ENCODE results near the gene KLHL8. TPM values are rescaled to one million over a fixed set of nuclear protein-coding genes. Genes with fewer than 3 reads are reported as not detected.

KLHL8 gene
- 17.3 and 18.2 TPM in 2 replicates for total RNA-seq

DNA sequence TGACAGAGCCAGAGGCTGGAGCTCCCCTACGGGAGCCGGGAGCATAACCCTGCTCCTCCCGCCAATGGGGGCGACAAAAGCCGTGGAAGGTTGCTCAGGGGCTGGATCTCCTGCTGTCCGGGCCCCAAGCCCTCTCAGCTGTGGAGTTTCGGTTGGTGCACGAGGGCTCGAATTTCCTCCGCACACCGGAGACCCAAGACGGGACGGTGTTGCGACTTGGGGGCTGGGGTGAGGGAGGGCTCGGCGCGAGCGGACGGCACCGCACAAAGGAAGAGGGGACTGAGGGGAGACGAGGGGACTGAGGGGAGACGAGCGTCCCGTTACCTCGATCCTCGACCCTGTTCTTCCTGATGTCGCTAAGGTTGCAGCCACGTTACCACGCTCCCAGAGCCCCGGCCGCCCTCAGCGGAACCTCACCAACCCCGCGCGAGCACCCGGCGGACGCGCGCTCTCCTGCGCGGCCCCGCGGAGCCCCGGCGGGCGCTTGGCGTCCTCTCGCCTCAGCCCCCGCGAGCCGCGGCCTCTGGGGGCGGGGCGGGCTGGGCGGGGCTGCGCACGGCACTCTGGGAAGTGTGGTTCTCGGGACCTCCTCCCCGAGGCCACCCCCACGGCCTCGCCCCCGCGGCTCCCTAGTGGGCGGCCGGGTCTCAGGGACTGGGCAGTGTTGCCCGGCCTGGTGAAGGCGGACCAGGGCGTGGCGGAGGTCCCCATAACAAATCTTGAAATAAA lies at the start of gene KLHL8:
Gene KLHL8, minus strand, starts transcription at position 525 of the 729 bp plus-strand sequence. CDS start 25,079 bp downstream, outside the sequence.

Other genes with a start within 250 kb of the KLHL8 start
- 0.07 and 0.13 TPM in 2 replicates for gene HSD17B13, start 102.3 kb upstream of the KLHL8 start, total RNA-seq
- gene HSD17B11, start 170.6 kb upstream of the KLHL8 start, total RNA-seq, result 39.5 and 49.8 TPM in 2 replicates
- gene NUDT9, start 202.0 kb upstream of the KLHL8 start, total RNA-seq, result 18.0 and 21.0 TPM in 2 replicates

Data from thoracic aorta endothelial cell (primary cell).